GM18498 (cell line): ENCODE data around the gene MYPN.
"Not testable (repeated sequence)": the region's sequence is repeated elsewhere in the genome, so short reads cannot be mapped to it uniquely, and the experiment has no call there.

ENCODE experiments used
- ATAC-seq: cut with Tn5 transposase; IDR thresholded peaks from one replicate; pipeline ENCODE4 v1.9.1; 2021; ENCODE audit warnings: mild to moderate bottlenecking, moderate library complexity; ENCODE audit not compliant: unreplicated experiment

Gene MYPN

GRCh38 chr10:68135362-68135761, 26.1 kb downstream of the MYPN start:
- no peak for ATAC-seq

- no peak for ATAC-seq
Observed at GRCh38 chr10:68135922-68136792, 26.9 kb downstream of the MYPN start.

DNA sequence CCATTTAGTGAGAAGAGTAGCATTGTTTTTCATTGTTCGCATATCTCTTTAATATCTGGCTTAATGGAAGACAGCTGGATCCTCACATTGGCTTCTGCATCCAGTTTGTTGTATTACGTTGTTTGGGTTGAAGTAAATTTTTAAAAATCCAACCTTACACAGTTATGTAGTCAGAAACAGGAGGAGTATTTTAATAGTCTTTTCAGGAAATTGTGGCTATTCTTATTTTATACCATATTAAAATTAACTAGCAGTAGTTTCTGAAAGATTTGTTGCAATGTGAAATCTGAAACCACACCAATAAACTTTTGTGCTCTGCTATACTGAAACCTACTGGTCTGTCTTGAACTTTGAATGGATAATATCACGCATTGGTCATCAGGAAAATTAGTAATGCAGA, 27.9 kb downstream of the MYPN start:
- no peak for ATAC-seq

GRCh38 chr10:68138526-68138925, 29.2 kb downstream of the MYPN start:
- ATAC-seq, result no peak

DNA sequence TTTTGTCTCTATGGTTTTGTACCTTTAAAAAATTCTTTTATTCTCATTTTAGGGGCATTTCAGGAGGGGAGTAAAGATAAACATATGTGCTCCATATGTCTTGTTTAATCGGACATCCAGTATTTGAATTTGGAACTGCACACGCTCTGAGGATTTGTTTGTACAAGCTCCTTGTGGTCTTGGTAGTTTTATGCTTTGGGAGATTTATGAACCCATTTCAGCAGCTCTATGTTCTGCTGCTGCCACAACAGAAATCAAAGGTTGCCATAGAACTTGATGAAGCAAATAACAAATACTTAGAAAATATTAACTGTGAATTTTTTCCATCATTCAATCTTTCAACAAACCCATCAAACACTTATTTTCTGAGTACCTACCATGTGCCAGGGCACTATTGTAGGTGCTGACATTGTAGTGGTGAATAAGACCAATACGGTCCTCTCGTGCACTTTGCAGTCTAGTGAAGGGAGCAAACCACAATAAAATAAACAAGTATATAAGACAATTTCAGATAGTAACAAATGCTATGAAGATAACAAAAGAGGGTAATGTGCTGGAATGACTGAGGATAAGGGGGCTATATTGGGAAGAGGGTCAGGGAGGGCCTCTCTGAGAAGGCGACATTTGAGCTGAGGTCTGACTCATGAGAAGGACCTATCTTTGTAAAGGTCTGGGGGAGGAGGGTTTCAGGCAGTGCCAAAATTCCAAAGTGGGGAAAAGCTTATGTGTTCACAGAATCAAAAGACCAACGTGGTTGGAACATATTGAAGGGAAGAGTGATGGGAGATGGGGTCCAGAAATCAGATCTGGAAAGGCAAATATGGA, 30.4 kb downstream of the MYPN start:
- ATAC-seq, result no peak

- no peak for ATAC-seq
Observed at GRCh38 chr10:68142761-68143160, 33.5 kb downstream of the MYPN start.

GRCh38 chr10:68144709-68145108, 35.4 kb downstream of the MYPN start:
- no peak for ATAC-seq

GRCh38 chr10:68145705-68146104, 36.4 kb downstream of the MYPN start:
- no peak for ATAC-seq

- ATAC-seq, result no peak
Observed at GRCh38 chr10:68146133-68146532, 36.8 kb downstream of the MYPN start.

GRCh38 chr10:68151453-68151852, 42.2 kb downstream of the MYPN start:
- ATAC-seq, result no peak

- no peak for ATAC-seq
Observed at GRCh38 chr10:68153473-68154210, 44.4 kb downstream of the MYPN start.

- no peak for ATAC-seq
Observed at GRCh38 chr10:68154211-68154497, 44.9 kb downstream of the MYPN start.

- no peak for ATAC-seq
Observed at GRCh38 chr10:68155615-68156210, 46.4 kb downstream of the MYPN start.

GRCh38 chr10:68156373-68157185, 47.3 kb downstream of the MYPN start:
- ATAC-seq, result peak; percentile 50

DNA sequence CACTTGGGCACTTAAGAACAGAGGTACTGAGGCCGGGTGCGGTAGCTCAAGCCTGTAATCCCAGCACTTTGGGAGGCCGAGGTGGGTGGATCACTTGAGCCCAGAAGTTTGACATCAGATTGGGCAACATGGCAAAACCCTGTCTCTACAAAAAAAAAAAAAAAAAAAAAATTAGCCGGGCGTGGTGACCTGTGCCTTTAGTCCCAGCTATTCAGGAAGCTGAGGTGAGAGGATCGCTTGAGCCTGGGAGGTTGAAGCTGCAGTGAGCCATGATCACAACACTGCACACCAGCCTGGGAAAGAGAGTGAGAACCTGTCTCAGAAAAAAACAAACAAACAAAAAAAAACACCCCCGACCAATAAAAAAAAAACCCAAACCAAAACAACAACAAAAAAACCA, 48.2 kb downstream of the MYPN start:
- not testable (repeated sequence) for ATAC-seq

- ATAC-seq, result no peak
Observed at GRCh38 chr10:68158031-68158430, 48.7 kb downstream of the MYPN start.

DNA sequence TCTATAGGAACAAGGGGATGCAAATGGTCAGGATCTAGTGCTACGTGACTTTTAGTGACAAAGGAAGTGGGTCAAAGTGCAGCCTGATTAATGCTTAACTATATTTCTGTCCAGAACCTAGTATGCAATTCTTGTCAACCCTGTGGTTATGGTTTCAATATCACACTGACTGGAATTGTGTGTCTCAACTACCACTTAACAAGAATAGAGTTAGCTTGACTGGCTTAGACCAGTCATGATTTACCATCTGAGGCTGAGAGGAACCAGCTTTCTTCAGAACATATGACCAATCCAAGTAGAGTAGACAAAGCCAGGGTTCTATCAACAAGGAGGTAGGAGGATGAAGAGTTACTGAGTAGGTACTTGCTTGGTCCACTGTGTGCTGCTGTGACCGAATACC, 54.4 kb downstream of the MYPN start:
- ATAC-seq, result peak; percentile 98

DNA sequence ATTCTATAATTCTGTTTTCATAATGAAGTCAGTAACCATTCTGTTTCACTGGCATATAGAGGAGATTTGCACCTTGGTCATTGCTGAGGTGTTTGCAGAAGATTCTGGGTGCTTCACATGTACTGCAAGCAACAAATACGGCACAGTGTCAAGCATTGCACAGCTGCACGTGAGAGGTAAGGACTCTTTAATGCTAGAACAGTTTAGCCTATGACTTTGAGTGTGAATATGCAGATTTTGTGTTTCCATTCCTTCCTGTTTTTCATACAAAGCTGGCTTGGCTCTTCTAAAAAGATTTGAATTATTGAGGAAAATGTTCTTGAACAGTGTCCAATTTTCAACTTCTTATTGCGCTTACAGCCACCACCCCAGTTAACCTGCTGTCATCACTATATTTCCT, 56.4 kb downstream of the MYPN start:
- no peak for ATAC-seq

- no peak for ATAC-seq
Observed at GRCh38 chr10:68166871-68167585, 57.7 kb downstream of the MYPN start.
